ENCODE results near the gene CLUH. TPM values are rescaled to one million over a fixed set of nuclear protein-coding genes. Genes with fewer than 3 reads are reported as not detected.

CLUH gene
- total RNA-seq, 1 experiment from 2014 or later: 175 TPM

DNA sequence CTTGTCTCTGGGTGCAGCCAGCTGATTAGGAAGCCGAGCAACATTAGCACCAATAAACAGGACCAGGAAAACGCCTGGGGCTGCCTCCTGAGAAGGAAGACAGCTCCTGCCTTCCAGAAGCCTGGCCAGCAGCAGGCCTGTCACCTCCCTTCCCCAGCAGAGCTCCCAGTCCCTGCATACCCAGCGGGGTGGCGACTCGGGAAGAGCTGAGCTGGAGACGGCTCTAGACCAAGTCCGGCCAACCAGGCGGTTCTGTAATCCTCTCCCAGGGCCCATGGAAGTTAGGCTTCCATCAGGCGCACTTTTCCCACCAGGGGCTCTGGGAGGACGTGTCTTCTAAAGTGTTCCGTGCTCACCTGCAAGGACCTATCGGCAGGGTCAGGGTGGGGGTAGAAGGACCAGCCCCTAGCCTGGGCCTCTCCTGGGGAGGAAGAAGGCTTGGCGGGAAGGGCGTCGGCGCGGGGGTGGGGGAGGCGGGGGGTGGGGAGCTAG lies 12.0 kb upstream of the CLUH start:
- Histone ChIP-seq H3K27ac (ENCODE audit: low read depth, low read length) (peak overlapping the region; percentile 71), H3K4me1 (ENCODE audit: control insufficient read depth in 1 of 2, insufficient read depth in 2 of 2, low read length in 2 of 2) (peaks cover 9 to 38% of the 10 kb centered on the region in 2 experiments), H3K9me2 (ENCODE audit: insufficient read depth) (no peaks in the 10 kb centered on the region), H3K4me2 (ENCODE audit: low read length) (peak overlapping the region; percentile 67), H3K9ac (ENCODE audit: low read length) (peak overlapping the region; percentile 50), H3K9me3 (ENCODE audit: control insufficient read depth in 1 of 2, insufficient read depth in 1 of 2, low read depth in 1 of 2, low read length in 2 of 2) (no peaks in the 10 kb centered on the region), H3K4me3 (replicated peaks in 1 of 2; ENCODE audit: low read depth in 1 of 2, low read length in 2 of 2) (peak overlapping the region; percentile 34 to 37), H2AFZ (ENCODE audit: low read depth, low read length, poor library complexity, severe bottlenecking) (no peak overlapping the region), H4K20me1 (ENCODE audit: insufficient read depth) (no peaks in the 10 kb centered on the region), H3K79me2 (ENCODE audit: insufficient read depth, low read length) (no peaks in the 10 kb centered on the region), H3K36me3 (ENCODE audit: control insufficient read depth in 1 of 2, insufficient read depth in 2 of 2, low read length in 2 of 2) (no peaks in the 10 kb centered on the region), H3K27me3 (ENCODE audit: insufficient read depth, low read length) (no peaks in the 10 kb centered on the region)
- TF ChIP-seq EZH2 (IDR thresholded peaks at IDR 0.05) (no peak), EZH2phosphoT487 (IDR thresholded peaks at IDR 0.05; ENCODE audit: borderline replicate concordance) (no peak), FOSL1 (IDR thresholded peaks at IDR 0.05; ENCODE audit: low read depth) (no peak), JUND (IDR thresholded peaks at IDR 0.05) (no peak), TCF7L2 (IDR thresholded peaks at IDR 0.05; ENCODE audit: borderline replicate concordance, extremely low read depth, insufficient read depth, insufficient read length) (no peak), CTCF (IDR thresholded peaks at IDR 0.05 in 2 of 3, conservative IDR thresholded peaks at IDR 0.05 in 1 of 3; ENCODE audit: borderline replicate concordance in 1 of 3, insufficient read depth in 1 of 3, low read depth in 2 of 3, low read length in 2 of 3) (no peak)
- TF ChIP-seq, protein P1, sequence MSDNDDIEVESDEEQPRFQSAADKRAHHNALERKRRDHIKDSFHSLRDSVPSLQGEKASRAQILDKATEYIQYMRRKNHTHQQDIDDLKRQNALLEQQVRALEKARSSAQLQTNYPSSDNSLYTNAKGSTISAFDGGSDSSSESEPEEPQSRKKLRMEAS (IDR thresholded peaks at IDR 0.05): peak; percentile 34
- intact Hi-C loops (cut with micrococcal nuclease): no loop called here
- BruUV-seq (replicated peaks): no TSS peak
- POLR2A ChIA-PET: interaction anchor here (1.1 to 1.4 kb wide), 3 partner anchors 12 to 316 kb away, joined by 3 read pairs; no protein-coding TSS in a partner anchor
- ATAC-seq: peak; percentile 46
- CTCF ChIA-PET: interaction anchor here (0.6 to 1.5 kb wide), 2 partner anchors 10 to 14 kb away, joined by 4 read pairs; no protein-coding TSS in a partner anchor
- DNase-seq (ENCODE audit: low read depth, low spot score): no peak
- RAD21 ChIA-PET (ENCODE audit: low non-redundant PET in 1 of 2, low total read pairs in 2 of 2, uncharacterized antibody in 2 of 2, unreplicated experiment in 2 of 2): interaction anchor here in 1 of 2 experiments (0.6 kb wide), 1 partner anchor 308 kb away, joined by 6 read pairs; no protein-coding TSS in a partner anchor

Data from HCT116 (cell line).